Astrocyte (in vitro differentiated cells and primary cell): ENCODE measurements around the gene PPA2.

Source experiments
- CTCF ChIP-seq: IDR thresholded peaks from 2 replicates; pipeline ENCODE4 v1.5.1; 2011; ENCODE audit warnings: low read depth, mild to moderate bottlenecking, inconsistent platforms, low read length, moderate library complexity; ENCODE audit not compliant: insufficient read depth
- EZH2 ChIP-seq: IDR thresholded peaks from 2 replicates; pipeline ENCODE4 v1.6.1; 2012; ENCODE audit warnings: mild to moderate bottlenecking, low read length, inconsistent platforms; ENCODE audit not compliant: insufficient read depth

GRCh38 chr4:105422207-105422920 lies 51.5 kb downstream of the PPA2 start:
- TF ChIP-seq CTCF, result no peak
- TF ChIP-seq EZH2, result no peak
